22Rv1 (cell line): ENCODE data around the gene IFI27.

Experiments used
- H3K27ac ChIP-seq: fragments of 450-650 bp; 2 replicates; pipeline ENCODE4 v1.5.1; 2017
- CTCF ChIP-seq: fragments of 450-650 bp; IDR thresholded peaks from 2 replicates; pipeline ENCODE4 v1.5.1; 2017; ENCODE audit warnings: mild to moderate bottlenecking
- ZFX ChIP-seq: fragments of 450-650 bp; IDR thresholded peaks from 2 replicates; pipeline ENCODE4 v1.6.1; 2017; ENCODE audit warnings: antibody characterized with exemption, borderline replicate concordance

IFI27 gene

GRCh38 chr14:94158239-94158883 lies 47.8 kb downstream of the IFI27 start:
- no peak overlapping the region for H3K27ac ChIP-seq
- TF ChIP-seq CTCF (no peak), ZFX (no peak)

DNA sequence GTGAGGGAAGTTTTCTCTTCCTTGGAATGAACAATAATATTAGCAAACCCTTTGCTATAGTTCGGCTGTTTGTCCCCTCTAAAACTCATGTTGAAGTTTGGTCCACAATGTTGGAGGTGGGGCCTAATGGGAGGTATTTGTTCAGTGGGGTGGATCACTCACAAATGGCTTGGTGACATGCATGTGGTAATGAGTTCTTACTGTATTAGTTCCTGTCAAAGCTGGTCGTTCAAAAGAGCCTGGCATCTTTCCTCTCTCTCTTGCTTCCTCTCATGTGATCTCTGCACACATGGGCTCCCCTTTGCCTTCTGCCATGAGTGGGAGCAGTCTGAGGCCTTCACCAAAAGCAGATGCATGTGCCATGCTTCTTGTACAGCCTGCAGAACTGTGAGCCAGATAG lies 50.5 kb downstream of the IFI27 start:
- TF ChIP-seq CTCF: no peak
- TF ChIP-seq ZFX: no peak
- H3K27ac ChIP-seq: no peak overlapping the region

DNA sequence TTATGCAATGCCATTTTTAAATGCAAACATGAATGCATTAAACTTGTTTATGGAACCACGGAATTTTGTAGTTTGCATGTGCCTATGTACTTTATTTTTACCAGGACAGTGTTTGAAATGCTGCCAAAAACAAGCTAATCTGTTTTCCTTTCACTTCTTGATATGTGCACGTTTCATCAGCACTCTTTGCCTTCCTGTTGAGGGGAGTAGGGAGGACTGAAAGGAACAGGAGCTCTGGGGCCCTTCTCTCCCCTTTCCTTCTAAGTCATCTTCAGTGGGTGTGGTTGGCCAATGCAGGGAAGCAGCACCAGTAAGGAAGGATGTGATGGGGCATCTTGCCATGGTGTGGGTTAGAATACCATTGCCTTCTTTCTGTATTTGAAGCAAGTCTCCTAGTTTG lies 51.4 kb downstream of the IFI27 start:
- H3K27ac ChIP-seq: no peak overlapping the region
- TF ChIP-seq ZFX (no peak), CTCF (no peak)

DNA sequence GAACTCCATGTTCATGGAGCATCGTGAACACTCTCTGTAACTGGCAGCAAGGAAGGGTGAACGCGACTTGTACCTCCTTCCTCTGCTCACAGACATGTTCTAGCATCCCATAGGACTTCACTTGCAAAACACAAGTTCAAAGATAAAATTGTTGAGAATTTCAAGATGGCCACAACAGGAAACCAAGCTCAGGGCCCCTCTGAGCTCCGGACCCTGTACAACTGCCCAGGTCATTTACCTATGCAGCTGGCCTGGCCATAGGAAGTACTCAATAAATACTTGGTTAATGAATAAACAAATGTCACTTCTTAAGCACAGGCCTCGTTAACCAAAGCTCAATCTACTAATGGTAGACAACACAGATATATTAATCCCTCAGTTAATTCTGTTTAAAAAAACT lies 51.9 kb downstream of the IFI27 start:
- TF ChIP-seq CTCF: no peak
- TF ChIP-seq ZFX: no peak
- H3K27ac ChIP-seq: no peak overlapping the region

GRCh38 chr14:94163796-94164195 lies 53.3 kb downstream of the IFI27 start:
- TF ChIP-seq CTCF: no peak
- no peak overlapping the region for H3K27ac ChIP-seq

DNA sequence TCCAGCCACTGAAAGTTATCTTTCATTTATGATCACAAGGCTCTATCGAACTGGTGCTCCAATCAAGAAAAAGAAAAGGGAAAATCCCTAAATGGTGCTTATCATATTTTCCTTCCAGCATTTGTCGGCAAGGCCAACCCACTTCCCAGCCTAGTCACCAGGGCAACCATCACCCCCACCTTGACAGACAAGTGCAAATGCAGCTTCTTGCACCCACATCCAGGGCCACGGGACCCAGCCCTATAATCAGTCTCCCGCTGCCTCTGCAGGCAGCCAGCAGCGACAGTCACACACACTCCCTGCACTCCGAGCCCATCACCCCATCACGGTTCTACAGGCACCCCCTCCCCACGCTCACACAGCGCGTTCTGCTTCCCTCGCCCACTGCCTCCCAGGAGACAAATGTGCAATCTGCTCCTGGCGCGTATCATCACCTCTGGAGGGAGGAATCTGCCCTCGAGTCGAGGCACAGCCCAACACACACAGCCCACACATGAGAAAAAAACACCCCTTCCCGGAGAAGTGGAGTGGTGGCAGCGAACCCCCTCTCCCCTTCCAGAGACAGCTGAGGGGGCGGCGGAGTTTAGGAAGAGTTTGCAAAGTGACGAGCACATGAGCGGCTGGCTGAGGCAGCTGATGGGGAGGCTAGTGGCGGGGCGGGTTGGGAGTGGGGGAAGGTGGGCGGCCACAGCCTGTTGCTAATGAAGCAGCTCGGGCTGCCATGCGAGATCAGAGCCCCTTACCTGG lies 54.3 kb downstream of the IFI27 start:
- no peak for TF ChIP-seq ZFX
- TF ChIP-seq CTCF: no peak
- H3K27ac ChIP-seq: no peak overlapping the region

GRCh38 chr14:94165744-94166143 lies 55.2 kb downstream of the IFI27 start:
- TF ChIP-seq CTCF (no peak), ZFX (no peak)
- H3K27ac ChIP-seq: no peak overlapping the region
